Activated CD4-positive, alpha-beta T cell treated with anti-CD3 and anti-CD28 coated beads, Interleukin-2, Interleukin-6, amounts not matched to agents 100 ng/mL and 50 ng/mL, durations not matched to agents 16 hours and 8 hours (primary cell): ENCODE results near the gene CYYR1.

Source experiments
- DNase-seq: peaks from one replicate; pipeline ENCODE4 v3.0.0-alpha.2; 2020

The CYYR1 gene

DNA sequence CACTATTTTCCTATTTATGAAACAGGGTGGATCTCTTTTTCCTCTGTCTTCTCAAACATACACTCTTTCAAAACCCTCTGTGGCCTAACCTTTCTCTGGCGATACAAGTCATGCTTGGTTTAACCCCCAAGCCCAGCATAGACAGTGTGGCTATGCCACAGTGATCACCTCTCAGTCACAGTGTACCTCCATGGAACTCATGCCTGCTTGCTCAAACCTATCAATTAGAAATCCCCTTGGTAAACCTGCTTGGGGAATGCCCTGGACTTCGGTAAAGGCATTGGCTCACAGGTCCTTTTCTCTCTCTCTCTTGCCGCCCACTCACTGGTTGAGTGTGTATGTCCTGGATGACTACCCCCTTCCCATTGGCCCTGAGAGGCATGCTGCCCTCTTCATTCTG is 147.5 kb downstream of the CYYR1 start:
- DNase-seq, result no peak

GRCh38 chr21:26423511-26423910 is 149.6 kb downstream of the CYYR1 start:
- DNase-seq, result no peak

DNA sequence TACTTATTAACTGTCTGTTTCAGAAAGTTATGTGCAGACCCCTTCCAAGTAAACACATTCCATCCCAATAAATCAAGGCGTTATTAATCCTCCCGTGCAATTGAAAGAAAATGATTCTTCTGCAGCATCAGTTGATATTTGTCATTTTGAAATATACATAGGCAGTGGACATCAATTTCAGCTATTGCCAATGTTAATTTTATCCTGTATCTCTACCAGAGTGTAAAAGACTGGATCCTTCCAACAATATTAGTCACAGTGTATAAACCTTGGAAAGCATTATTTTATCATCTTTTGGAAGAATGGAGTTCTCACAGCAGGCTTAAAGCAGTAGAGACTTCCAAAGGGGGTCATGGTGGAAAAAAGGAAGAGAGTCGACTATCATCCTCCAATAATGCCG is 150.4 kb downstream of the CYYR1 start:
- no peak for DNase-seq

GRCh38 chr21:26422138-26422537 is 150.9 kb downstream of the CYYR1 start:
- no peak for DNase-seq

DNA sequence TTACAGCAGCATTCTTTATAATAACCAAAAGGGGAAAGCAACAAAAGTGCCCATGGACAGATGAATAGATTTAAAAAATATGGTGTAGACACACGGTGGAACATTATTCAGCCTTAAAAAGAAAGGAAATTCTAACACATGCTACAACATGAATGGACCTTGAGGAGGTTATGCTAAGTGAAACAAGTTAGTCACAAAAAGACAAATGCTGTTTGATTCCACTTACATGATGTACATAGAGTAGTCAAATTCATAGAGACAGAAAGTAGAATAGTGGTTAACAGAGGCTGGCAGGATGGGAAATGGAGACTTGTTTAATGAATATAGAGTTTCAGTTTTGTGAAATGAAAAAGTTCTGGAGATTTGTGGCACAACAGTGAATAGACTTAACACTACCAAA is 151.4 kb downstream of the CYYR1 start:
- no peak for DNase-seq
